ENCODE results near the gene GLIPR1L2. TPM values are rescaled to one million over a fixed set of nuclear protein-coding genes. Genes with fewer than 3 reads are reported as not detected.

GLIPR1L2 gene
- total RNA-seq (2014; rRNA removed; shearing (Covaris generic)): 0.24 and 0.76 TPM in 2 replicates

DNA sequence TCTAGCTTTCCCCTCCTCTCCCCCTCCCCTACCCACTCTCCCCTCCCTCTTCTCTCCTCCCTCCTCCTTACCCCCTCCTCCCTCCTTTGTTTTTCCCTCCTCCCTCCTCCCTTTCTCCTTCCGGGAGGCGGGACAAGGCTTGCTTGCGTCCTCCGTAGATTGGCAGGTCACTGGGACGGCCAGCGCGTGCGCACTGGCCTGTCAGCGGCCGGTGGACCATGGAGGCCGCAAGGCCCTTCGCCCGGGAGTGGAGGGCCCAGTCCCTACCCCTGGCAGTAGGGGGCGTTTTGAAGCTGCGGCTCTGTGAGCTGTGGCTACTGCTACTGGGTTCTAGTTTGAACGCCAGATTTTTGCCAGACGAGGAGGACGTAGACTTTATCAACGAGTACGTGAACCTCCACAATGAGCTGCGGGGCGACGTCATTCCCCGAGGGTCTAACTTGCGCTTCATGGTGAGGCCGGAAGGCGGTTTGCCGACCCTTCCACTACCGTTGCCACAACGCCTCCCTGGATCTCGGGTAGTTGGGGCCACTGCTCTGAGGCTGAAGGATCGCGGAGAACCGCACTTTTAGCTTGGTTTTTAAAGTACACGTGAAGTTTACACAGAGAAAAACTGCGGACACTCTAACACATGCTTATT, at the start of gene GLIPR1L2:
TSS of gene GLIPR1L2 (plus strand) at position 191 of the 640 bp plus-strand sequence. CDS start at position 219, 28 bp downstream.
- DNase-seq (ENCODE audit: low spot score): peak; percentile 95

DNA sequence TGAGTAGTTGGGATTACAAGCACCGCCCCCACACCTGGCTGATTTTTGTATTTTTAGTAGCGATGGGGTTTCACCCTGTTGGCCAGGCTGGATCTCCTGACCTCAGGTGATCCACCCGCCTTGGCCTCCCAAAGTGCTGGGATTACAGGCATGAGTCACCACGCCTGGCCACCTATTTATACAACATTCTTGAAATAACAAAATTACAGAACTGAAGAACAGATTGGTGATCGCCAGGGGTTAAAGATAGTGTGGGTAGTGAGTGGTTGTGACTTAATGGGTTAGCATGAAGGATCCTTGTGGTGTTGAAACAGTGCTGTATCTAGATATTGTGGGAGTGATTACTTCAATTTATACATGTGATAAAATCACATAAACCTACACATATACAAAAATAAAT, 49.0 kb upstream of the GLIPR1L2 start:
- peak; percentile 70 for DNase-seq (ENCODE audit: low spot score)

DNA sequence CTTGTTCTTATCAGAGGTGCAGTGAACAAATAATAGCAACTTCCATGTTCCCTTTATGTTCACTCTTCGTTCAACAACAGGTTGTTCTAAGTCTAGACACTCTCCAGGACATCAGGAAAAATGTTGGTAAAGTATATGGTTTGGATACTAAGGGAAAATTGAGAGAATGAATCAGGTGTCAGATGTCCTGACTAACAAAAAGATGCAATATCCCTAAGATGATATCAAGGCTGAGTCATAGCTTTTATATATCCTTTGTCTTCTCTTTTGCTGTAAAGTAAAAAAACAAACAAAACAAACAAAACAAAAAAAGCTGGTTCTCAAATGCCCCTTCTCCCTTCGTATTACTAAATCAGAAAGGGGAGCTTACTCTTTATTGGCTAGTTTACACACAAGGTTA, 45.4 kb upstream of the GLIPR1L2 start:
- DNase-seq (ENCODE audit: low spot score): peak; percentile 67

DNA sequence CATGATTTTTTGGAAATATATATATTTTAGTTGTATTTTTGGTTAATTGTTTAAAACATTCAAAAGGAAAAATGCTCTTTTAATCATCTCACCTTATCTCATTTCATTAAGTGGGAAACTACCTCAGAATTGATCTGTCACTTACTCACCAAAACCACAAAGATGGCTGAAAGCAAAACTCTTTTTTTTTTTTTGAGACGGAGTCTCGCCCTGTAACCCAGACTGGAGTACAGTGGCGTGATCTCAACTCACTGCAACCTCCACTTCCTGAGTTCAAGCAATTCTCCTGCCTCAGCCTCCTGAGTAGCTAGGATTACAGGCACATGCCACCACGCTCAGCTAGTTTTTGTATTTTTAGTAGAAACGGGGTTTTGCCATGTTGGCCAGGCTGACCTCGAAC, 44.7 kb upstream of the GLIPR1L2 start:
- peak; percentile 49 for DNase-seq (ENCODE audit: low spot score)

DNA sequence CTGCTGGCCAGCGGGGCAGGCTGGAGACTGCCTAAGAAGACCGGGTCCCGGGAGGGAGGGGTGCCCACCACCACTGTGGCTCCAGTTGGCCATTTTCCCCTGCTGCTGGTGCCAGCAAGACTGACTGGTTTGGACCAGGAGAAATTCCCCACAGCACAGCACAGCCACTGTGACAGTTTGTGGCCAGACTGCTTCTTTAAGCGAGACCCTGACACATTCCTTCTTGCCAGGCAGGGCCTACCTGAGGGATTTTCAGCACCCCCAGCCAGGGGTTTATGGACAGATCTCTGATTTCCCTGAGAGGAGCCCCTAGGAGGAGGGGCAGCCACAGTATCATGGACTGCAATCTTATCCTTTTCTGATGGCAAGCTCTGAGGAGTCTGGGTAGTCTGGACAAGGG, 40.9 kb upstream of the GLIPR1L2 start:
- no peak for DNase-seq (ENCODE audit: low spot score)

DNA sequence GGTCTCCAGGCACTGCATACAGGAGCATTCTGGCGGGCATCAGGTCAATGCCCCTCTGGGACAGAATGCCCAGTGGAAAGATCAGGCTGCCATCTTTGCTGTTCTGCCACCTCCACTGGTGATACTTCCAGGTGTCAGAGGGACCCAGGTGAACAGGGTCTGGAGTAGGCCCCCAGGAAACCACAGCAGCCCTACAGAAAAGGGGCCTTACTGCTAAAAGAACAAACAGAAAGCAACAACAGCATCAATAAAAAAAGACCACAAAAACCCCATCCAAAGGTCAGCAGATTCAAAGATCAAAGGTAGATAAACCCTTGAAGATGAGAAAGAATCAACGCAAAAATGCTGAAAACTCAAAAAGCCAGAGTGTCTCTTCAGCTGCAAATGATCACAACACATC, 40.5 kb upstream of the GLIPR1L2 start:
- DNase-seq (ENCODE audit: low spot score): no peak

DNA sequence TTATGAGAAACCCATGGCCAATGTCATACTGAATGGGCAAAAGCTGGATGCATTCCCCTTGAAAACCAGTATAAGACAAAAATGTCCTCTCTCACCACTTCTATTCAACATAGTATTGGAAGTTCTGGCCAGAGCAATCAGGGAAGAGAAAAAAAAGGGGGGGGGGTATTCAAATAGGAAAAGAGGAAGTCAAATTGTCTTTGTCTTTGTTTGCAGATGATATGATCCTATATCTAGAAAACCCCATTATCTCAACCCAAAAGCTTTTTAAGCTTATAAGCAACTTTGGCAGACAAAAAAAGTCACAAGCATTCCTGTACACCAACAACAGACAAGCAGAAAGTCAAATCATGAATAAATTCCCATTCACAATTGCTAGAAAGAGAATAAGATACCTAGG, 36.9 kb upstream of the GLIPR1L2 start:
- DNase-seq (ENCODE audit: low spot score): no peak

DNA sequence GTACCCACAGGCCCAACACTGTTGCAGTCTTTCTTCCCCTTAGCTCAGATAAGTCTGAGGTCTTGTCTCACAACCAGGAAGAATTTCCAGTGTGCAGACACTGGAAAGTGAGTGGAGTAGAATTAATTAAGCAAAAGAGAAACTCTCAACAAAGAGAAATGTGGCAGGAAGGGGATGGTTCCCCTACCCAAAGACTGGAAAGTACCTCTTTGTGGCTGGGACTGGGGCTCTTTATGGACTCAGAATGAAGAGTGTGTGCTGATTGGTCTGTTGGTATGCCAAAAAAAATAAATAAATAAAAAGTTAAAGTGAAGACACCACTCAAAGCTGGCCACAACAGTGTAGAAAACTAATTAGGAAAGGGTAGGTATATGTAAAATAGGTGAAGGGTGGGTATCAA, 30.0 kb upstream of the GLIPR1L2 start:
- no peak for DNase-seq (ENCODE audit: low spot score)

DNA sequence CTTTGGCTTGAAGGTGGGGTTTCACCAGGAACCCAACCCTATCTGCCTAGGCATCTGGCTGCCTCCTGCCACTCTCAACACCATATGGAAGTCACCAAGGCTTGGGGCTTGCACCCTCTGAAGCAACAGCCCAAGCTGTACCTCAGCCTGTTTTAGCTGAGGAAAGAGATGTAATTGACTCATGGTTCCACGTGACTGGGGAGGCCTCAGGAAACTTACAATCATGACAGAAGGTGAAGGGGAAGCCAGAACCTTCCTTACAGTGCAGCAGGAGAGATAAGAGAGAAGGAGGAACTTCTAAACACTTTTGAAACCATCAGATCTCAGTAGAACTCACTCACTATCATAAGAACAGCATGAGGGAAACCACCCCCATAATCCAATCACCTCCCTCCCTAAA, 29.5 kb upstream of the GLIPR1L2 start:
- no peak for DNase-seq (ENCODE audit: low spot score)

DNA sequence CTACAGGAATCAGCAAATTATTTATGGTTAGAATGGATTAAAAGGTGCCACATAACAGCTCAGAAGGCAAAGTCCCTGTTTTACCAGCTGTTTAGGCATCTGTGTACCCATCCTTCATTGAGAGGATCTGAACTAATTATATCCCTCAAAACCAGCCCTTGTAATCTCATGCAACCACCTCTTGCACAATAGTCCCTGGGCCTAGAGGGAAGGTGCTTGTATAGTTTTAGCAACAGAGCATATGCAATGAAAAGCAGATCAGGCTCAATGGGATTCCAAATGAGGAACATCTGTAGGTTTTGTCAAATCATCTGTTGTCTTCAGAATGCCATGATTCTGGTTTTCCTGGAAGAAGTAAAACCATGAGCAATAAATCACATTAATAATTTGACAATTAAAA, 26.0 kb upstream of the GLIPR1L2 start:
- no peak for DNase-seq (ENCODE audit: low spot score)

DNA sequence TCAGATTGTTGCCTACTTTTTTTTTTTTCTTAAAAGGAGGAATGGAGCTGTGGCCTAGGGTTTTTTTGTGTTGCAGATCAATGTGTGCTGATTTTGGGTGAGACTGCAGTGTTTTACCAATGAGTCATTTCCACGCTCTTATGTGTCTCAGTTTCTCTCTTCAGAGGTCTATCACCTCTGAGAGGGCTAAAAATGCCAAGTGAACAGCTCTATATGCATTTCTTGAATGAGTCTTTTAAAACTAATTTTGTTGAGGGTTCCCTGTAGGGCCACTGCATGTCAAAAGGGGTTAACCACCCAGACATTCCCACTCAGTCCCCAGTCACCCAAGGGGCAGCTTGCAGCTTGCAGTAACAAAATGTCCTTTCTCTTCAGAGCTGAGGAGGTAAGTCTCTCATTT, 24.3 kb upstream of the GLIPR1L2 start:
- DNase-seq (ENCODE audit: low spot score): no peak

DNA sequence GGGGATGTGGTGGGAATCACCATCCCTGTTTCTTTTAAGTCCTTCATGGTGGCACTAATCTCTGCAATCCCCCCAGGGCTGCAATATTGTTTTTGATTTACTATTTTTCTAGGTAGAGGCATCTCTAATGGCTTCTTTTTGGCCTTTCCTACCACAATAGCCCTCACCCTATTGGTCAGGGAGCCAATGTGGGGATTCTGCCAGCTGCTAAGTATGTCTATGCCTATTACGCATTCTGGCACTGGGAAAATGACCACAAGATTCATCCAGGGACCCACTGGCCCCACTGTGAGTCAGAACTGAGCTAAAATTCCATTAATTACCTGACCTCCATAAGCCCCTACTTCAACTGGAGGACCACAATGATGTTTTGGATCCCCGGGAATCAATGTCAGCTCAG, 15.9 kb upstream of the GLIPR1L2 start:
- DNase-seq (ENCODE audit: low spot score): no peak

DNA sequence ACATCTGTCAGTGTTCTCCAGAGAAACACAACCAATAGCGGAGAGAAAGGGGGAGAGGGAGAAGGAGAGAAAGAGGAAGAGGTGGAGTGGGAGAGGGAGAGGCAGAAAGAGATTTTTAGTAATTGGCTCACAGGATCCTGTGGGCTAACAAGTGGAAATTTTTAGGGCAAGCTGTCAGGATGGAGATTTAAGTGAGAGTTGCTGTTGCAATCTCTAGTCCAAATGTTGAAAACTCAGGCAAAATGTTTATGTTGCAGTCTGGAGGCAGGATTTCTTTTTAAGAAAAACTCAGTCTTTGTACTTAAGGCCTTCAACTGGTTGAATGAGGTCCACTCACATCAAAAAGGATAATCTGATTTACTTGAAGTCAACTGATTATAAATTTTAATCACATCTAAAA, 12.5 kb upstream of the GLIPR1L2 start:
- no peak for DNase-seq (ENCODE audit: low spot score)

DNA sequence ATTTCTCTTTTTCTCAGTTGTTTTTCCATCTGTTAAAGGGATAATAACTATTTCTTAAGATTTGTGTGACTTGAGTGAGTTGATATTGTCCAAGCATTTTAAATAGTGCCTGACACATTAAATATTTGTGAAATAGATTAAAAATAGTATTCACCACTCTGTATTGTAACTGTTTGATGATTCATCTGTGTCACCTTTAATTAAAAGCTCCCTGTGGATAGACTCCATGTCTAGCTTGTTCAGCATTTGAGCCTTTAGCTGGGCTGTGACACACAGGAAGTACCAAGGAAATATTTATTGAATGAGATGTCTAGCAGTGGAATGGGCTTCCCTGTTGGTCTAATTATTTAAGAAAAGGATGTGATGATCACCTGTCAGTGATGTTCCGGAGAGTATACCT, 1.8 kb upstream of the GLIPR1L2 start:
- DNase-seq (ENCODE audit: low spot score): peak; percentile 83

DNA sequence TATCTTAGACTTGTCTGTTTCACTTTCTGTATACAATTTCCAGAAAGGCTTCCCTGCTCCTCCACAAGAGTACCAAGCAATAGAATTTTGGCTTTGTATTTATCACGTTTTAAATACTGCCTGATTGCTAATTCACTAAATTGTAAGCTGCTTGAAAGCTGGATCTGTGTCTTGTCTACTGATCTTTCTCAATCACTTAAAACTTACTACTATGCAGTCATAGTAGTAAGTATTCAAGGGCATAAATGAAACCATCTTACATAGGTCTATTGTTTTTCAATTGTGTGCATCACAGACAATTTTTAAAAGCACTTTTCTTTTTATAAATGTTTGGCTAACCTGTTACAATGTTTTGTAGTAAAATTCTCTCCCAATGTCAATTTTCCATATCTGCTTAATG, 1.2 kb upstream of the GLIPR1L2 start:
- no peak for DNase-seq (ENCODE audit: low spot score)

DNA sequence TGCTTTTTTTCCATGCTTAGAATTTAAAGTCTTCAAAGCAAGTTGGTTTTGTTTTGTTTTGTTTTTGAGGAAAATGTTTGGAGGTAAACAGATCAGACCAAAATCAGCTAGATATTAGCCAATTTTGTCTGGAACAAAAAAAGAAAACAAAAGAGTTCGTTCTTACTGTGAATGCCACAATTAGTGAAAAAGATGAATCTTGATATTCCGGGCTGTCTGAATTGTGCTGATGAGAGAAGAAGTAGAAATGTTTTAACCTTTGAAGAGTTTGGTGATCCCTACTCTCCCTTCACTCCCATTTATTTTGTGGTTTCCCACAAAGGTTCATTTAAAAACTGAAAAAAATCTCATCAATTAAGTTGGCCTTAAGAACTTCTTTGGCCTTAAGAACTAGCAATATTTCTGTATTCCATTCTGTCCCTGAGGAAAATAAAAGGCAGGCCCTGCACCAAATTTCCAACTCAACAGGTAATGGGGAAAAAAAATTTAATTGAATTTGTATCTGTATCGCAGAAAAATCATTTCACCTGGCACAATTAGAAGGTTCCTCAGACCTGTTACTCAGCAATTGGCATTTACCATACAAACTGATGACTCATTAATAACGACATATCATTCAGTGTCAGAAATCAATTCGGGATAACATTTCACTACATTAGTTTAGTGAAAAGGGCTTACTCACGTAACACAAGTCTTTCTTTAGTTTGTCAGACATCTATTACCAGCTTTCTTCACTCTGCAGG, 562 bp upstream of the GLIPR1L2 start:
- peak; percentile 2 for DNase-seq (ENCODE audit: low spot score)

DNA sequence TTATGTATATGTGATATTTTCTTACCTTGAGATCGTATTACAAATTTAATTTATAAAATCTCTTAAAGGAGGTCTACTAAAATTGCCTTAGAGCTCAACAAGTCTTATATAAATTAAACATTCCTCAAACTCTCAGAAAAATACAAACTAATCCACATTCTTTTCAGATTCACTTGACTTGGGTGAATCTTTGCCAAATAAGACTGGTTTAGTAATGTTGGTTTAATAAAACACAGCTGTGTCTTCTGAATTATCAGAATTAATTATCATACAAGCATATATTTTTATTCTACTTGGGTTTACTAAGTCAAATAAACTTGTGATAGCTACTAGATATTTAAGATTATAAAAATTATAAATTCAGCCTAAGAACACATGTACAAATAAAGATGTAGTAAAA, 13.3 kb downstream of the GLIPR1L2 start:
- no peak for DNase-seq (ENCODE audit: low spot score)

DNA sequence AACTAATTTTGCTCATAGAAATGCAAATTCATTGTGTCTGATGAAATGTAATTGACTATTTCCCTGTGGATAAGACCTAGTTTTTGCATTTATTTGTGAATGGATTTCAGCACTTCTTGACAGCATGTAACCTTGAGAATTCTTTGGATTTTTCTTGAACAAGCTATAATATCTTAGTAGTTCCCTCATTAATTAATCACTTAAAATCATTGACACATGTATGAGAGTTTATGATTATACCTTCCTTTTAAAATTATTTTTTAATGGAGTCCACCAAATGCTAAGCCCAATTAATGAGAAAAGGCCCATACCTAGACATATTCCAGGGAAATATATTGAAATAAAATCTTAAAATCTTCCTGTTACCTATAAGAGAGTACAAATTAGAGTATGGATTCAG, 16.8 kb downstream of the GLIPR1L2 start:
- DNase-seq (ENCODE audit: low spot score): no peak

DNA sequence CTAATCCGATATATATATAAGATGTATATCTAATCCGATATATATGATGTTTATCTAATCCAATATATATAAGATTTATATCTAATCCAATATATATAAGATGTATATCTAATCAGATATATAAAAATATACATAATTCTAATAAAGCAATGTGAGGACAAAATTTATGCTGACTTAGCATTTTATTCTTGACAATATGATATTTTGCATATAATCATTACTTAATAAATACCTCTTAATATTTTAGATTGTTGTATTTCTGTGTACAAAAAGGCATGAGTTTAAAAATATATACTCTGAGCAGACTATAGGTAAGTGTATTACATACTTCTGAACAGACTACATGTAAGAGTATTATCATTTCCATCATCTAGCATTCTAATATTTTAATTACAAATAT, 18.9 kb downstream of the GLIPR1L2 start:
- no peak for DNase-seq (ENCODE audit: low spot score)

DNA sequence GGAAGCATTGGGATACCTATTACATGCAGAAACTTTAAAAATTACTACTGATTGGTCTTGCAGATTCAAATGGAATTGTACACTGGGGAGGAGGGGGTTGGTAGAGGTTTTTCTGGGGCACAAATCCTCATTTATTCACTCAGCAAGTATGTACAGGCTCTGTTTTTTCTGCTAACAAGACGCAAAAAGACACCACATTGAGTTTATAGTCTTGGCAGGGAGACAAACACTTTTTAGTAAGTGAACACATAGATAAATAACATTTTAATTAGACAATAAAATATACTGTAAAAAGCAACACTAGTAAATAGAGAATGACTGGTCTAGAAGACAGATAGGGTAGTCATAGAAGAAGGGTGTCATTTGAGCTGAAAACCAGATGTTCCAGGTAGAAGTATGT, 23.8 kb downstream of the GLIPR1L2 start:
- no peak for DNase-seq (ENCODE audit: low spot score)

DNA sequence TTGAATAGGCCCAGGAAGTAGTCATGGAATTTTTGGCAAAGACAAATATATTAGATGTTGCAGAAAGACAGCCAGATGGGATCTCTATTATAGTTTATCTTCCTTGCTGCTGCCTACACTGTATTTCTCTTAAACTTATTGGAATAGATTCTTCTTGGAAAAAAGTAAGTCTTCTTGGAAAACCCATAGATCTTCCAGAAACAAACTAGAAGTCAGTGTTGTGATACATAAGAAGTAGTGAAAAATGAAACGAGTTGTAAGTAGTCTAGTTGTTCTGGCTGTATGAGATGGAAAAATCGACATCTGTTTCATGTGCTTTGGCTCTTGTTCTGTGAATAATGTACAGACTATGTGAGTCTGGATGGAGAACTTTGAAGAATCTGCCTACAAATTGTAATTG, 29.0 kb downstream of the GLIPR1L2 start:
- DNase-seq (ENCODE audit: low spot score): no peak

DNA sequence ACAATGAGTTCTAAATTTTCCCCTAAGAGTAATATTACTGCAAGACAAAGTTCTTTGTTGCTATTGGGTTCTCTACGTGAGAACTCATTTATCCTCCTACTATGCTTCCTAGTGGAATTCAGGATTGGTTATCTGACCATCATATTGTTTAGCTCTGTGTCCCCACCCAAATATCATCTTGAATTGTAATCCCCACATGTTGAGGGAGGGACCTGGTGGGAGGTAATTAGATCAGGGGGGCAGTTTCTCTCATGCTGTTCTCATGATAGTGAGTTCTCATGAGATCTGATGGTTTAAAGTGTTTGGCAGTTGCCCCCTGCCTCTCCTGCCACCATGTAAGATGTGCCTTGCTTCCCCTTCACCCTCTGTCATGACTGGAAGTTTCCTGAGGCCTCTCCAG, 36.6 kb downstream of the GLIPR1L2 start:
- no peak for DNase-seq (ENCODE audit: low spot score)

DNA sequence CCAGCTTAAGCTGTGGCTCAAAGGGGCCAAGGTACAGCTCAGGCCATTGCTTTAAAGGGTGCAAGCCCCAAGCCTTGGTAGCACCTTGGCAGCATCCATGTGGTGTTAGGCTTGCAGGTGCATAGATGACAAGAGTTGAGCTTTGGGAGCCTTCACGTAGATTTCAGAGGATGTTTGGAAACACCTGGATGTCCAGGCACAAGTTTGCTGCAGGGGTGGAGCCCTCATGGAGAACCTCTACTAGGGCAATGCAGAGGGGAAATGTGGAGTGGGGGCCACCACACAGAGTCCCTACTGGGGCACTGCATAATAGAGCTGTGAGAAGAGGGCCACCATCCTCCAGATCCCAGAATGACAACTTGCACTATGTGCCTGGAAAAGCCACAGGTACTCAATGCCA, 37.9 kb downstream of the GLIPR1L2 start:
- DNase-seq (ENCODE audit: low spot score): no peak

DNA sequence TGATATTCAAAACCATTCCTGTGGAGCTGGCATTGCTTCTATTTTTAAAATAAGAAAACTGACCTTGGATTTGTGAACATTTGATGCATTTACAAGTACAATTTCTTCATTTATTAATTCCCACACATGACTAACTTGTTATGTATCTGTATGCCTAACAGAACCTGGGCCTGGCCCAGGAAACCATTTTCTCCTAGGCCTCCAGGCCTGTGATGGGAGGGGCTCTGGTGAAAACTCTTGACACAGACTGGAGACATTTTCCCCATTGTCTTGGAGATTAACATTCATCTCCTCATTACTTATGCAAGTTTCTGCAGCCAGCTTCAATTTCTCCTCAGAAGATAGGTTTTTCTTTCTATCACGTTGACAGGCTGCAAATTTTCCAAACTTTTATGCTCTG, 42.0 kb downstream of the GLIPR1L2 start:
- no peak for DNase-seq (ENCODE audit: low spot score)
